Measurements from ENCODE around the gene WDR54.

DNA sequence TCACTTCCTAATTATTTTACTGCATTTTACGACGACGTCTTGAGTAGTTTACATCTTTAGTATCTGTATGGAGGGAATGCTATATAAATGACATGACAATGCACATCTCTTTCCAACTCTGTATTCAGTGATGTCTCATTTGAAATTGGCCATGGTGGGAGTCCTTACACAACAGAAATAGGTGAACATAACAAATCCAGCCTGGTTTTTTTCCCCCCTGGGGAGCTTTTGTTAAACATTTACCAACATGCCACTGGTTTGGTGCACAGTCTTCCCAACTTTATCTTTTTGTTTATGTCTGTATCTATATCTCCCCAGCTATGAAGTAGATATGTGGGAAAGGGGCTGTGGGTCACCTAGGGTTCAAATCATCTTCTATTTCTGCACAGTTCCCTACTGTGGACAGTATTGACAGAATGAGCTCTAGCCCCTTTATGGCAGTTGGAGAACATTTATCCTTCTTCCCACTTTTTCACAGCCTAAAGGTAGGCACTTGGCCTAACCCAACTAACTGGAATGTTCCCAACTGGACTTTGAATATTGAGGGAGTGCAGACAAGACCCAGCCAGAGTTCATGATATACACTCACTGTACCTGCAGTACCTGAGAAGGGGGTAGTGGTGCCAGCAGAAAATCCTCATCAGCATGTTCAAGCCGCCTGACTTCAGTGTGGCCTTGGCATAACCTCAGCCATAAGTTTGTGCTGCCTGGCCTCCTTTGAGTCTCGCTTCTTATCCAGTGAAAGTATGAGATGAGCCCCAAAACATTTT is 25.9 kb downstream of the WDR54 start:
- no peak for TF ChIP-seq CTCF (optimal IDR thresholded peaks at IDR 0.05 in 1 of 3, IDR thresholded peaks at IDR 0.05 in 1 of 3, conservative IDR thresholded peaks at IDR 0.05 in 1 of 3; ENCODE audit: extremely low read depth in 1 of 3, insufficient read depth in 2 of 3, low read length in 3 of 3)
- TF ChIP-seq EZH2 (IDR thresholded peaks at IDR 0.05; ENCODE audit: low read length) = no peak
